ENCODE results near the gene MZB1.

GRCh38 chr5:139402561-139403158, 12.9 kb upstream of the MZB1 start:
- no peak for TF ChIP-seq POLR2AphosphoS5 (IDR thresholded peaks at IDR 0.05)
- TF ChIP-seq, protein P1, sequence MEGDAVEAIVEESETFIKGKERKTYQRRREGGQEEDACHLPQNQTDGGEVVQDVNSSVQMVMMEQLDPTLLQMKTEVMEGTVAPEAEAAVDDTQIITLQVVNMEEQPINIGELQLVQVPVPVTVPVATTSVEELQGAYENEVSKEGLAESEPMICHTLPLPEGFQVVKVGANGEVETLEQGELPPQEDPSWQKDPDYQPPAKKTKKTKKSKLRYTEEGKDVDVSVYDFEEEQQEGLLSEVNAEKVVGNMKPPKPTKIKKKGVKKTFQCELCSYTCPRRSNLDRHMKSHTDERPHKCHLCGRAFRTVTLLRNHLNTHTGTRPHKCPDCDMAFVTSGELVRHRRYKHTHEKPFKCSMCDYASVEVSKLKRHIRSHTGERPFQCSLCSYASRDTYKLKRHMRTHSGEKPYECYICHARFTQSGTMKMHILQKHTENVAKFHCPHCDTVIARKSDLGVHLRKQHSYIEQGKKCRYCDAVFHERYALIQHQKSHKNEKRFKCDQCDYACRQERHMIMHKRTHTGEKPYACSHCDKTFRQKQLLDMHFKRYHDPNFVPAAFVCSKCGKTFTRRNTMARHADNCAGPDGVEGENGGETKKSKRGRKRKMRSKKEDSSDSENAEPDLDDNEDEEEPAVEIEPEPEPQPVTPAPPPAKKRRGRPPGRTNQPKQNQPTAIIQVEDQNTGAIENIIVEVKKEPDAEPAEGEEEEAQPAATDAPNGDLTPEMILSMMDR (IDR thresholded peaks at IDR 0.05 in 8 of 11, conservative IDR thresholded peaks at IDR 0.05 in 3 of 11), result peak in 6 of 11 experiments; percentile 22 to 49 (median 40)
- no peak for TF ChIP-seq POLR2A (IDR thresholded peaks at IDR 0.05)
